Activated CD4-positive, alpha-beta T cell treated with anti-CD3 and anti-CD28 coated beads, Interleukin-2, amount 50 U/mL, for 16 hours (primary cell): ENCODE results near the gene PON2.
"Not testable (repeated sequence)": the region's sequence is repeated elsewhere in the genome, so short reads cannot be mapped to it uniquely, and the experiment has no call there.

Experiments used
- DNase-seq: peaks from one replicate; pipeline ENCODE4 v3.0.0-alpha.2; 2020

The PON2 gene

DNA sequence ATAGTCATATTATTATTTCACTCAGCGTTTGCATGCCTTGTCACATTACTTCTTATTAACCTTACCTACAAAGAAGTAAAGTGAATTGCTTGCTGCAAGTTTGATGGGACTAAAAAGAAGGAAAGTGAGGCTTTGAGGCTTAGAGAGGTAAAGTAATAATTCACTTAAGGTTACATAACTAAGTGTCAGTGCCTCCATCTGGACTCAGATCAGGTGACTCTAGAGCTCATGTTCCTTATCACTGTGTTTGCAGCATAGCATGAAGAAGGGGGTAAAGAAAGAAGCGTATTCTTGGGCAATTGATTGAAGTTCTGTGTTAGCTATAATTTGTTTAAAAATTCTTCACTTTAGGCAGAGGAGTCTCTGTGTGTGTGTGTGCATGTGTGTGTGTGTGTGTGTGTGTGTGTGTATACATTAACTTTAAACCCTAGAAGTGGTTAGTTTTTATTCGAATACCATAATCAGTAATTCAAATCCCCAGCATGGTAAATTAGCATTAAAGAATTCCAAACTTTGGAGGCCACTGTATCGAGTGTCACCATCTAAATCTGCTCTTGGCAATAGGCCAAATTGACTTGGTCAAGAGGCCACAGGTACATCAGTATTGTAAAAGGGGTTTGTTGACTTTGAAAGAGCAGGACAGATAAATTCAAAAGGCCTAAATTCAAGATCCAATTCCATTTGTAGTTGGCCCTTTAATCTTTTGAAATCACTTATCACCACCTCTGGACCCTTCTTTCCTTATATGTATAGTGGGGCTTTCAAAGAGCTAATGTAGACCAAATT is 36.5 kb downstream of the PON2 start:
- DNase-seq: no peak

DNA sequence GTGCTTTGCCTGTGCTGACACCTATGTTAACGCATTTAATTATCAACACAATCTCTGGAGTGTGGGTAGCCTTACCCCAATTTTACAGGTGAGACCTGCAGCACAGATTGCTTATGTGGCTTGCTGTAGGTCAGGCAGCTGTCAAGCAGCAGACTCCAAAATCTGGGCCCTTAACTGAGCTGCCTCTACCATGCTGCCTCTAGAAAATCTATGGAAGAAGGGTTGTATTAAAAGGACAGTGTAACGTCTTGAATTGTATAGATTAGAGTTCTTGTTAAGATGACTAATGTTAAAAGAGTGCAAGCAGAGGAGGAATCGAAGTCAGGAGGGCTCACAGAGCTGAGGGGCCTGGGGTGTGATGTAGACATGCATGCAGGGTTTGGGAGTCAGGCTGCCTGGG is 37.4 kb downstream of the PON2 start:
- DNase-seq: no peak

GRCh38 chr7:95396136-95397032 is 38.4 kb downstream of the PON2 start, which contains the start of gene PON3:
Gene PON3, minus strand, starts transcription at chr7:95396375. Its CDS starts 25 bp downstream, at chr7:95396350.
- DNase-seq: peak; percentile 30

DNA sequence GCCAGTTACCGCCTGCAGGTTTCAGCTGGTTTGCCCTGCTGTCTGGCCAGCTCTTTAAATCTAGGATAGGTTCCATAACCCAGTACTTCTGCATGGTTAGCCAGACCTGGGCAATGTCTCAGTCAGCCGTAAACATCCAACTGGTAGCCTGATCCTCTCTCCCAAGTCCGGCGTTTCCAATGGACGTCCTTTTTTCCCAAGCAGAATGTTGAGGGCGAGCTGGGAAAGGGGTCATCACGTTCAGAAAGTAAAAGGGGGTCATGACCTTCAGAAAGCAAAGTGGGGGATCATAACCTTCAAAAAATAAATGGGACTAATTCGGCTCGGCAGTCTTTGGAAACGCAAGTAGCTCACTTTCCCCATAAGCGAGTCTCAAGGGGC is 39.1 kb downstream of the PON2 start:
- DNase-seq: no peak

GRCh38 chr7:95394370-95394769 is 40.5 kb downstream of the PON2 start:
- DNase-seq: no peak

DNA sequence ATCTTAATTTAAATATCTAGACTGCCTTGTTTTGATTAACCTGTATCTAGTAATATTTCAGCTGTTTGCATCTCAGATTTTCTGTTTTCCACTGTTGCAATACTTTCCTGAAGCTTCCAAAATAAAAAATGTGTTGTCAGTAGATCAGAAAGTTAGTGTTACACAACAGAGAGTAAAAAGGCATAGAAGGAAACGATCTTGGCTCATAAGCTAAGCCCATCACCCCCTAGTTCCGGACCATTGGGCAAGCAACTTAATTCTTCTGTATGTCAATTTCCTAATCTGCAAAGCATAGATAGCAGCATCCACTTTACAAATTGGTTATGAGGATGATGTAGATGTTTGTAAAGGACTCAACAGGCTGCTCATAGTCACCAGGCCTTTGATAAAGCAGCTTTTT is 43.1 kb downstream of the PON2 start:
- no peak for DNase-seq

GRCh38 chr7:95389516-95389915 is 45.3 kb downstream of the PON2 start:
- no peak for DNase-seq

DNA sequence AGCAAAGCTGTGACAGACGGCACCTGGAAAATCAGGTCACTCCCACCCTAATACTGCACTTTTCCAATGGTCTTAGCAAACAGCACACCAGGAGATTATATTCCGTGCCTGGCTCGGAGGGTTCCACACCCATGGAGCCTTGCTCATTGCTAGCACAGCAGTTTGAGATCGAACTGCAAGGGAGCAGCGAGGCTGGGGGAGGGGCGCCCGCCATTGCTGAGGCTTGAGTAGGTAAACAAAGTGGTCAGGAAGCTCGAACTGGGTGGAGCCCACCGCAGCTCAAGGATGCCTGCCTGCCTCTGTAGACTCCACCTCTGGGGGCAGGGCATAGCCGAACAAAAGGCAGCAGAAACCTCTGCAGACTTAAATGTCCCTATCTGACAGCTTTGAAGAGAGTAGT is 55.4 kb downstream of the PON2 start:
- DNase-seq: not testable (repeated sequence)

- no peak for DNase-seq
These were observed 58.0 kb downstream of the PON2 start for GRCh38 chr7:95376632-95377400.

- DNase-seq: no peak
These were observed 59.1 kb downstream of the PON2 start for GRCh38 chr7:95375591-95376257.

GRCh38 chr7:95373323-95373722 is 61.5 kb downstream of the PON2 start:
- DNase-seq: no peak

GRCh38 chr7:95368235-95368634 is 66.6 kb downstream of the PON2 start:
- DNase-seq: no peak

GRCh38 chr7:95367606-95368005 is 67.2 kb downstream of the PON2 start:
- DNase-seq: no peak

- DNase-seq: no peak
These were observed 69.7 kb downstream of the PON2 start for GRCh38 chr7:95365151-95365550.

DNA sequence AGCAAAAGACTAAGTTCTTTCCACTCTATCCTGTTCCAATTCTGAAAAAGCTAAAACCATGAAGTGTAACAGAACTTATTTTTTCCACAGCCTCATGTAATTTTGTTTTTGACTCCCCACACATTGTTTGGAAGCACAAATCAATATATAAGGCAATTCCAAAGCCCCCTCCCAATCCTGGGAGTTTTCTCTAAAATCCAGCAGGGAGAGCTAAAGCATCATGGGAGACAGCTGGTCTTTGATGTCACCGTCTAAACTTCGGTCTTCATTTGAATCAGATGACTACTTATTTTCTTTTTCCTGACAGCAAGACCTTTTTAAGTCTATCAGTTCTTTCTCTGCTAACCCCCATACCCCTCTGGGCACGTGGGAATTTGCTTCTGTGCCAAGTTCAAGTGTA is 77.2 kb downstream of the PON2 start:
- DNase-seq: no peak
